GM12878 (cell line): ENCODE measurements around the gene RASIP1. TPM values are rescaled to one million over a fixed set of nuclear protein-coding genes. Genes with fewer than 3 reads are reported as not detected.

Source experiments
- ATAC-seq: fragments of 200-7000 bp; cut with Tn5 transposase; 3 replicates; pipeline ENCODE4 v1.9.1; 2020; ENCODE audit warnings: mild to moderate bottlenecking, moderate library complexity
- BruUV-seq: library from RNA; stranded (reverse); fragments of 400-500 nt; replicated peaks from 2 replicates; lab custom pipeline; 2021; lab: Mats Ljungman, UMichigan
- CTCF ChIA-PET: fragments of 300-600 bp; sonication (Branson Sonifier 250); formaldehyde crosslinking; extraction: SDS; loops from one replicate; lab custom pipeline; 2021; ENCODE audit warnings: inconsistent platforms; lab: Yijun Ruan, JAX
- POLR2A ChIA-PET: fragments of 350-600 bp; formaldehyde crosslinking; extraction: SDS; loops from one replicate; lab custom pipeline; 2021; ENCODE audit warnings: inconsistent platforms; lab: Charles Lee
- RAD21 ChIA-PET: fragments of 300-600 bp; sonication (Branson Sonifier 250); formaldehyde crosslinking; loops from one replicate; lab custom pipeline; 2023; ENCODE audit warnings: antibody characterized with exemption; ENCODE audit not compliant: unreplicated experiment; lab: Charles Lee
- SMC1A ChIA-PET: fragments of 300-600 bp; sonication (Branson Sonifier 250); formaldehyde crosslinking; loops from one replicate; lab custom pipeline; 2023; ENCODE audit not compliant: unreplicated experiment, uncharacterized antibody; lab: Charles Lee
- DNase-seq: peaks from one replicate; pipeline ENCODE4 v3.0.0-alpha.2; 2011; ENCODE audit warnings: low read depth, low spot score
- FAIRE-seq: peaks from 3 replicates; lab custom pipeline; 2011; peaks lifted over from hg19 to GRCh38; lab: Jason Lieb, UNC
- H2AFZ ChIP-seq: 2 replicates; pipeline ENCODE4 v1.6.0; 2011; ENCODE audit warnings: low read depth, low read length, control low read depth; ENCODE audit not compliant: control insufficient read depth
- H3K27ac ChIP-seq: 2 replicates; pipeline ENCODE4 v1.5.1; 2011; ENCODE audit warnings: control low read depth; ENCODE audit not compliant: control insufficient read depth, insufficient read depth
- H3K27me3 ChIP-seq, 2 experiments: replicated peaks in 1 of 2; 2 replicates each; pipeline versions ENCODE4 v1.6.0 to v1.6.1; 2011; ENCODE audit warnings: low read length in 1 of 2; ENCODE audit not compliant: control insufficient read depth in 2 of 2, insufficient read depth in 2 of 2
- H3K36me3 ChIP-seq, 2 experiments: 2 replicates each; pipeline ENCODE4 v1.5.1; 2011; ENCODE audit warnings: low read length in 1 of 2; ENCODE audit not compliant: control insufficient read depth in 2 of 2, insufficient read depth in 2 of 2
- H3K4me1 ChIP-seq: 2 replicates; pipeline ENCODE4 v1.6.1; 2011; ENCODE audit warnings: mild to moderate bottlenecking, low read length, moderate library complexity, mixed read lengths; ENCODE audit not compliant: control insufficient read depth, insufficient read depth
- H3K4me2 ChIP-seq: 2 replicates; pipeline ENCODE4 v1.6.0; 2011; ENCODE audit warnings: control low read depth; ENCODE audit not compliant: control insufficient read depth, insufficient read depth
- H3K4me3 ChIP-seq: fragments of 200-600 bp; sonication (generic); 2 replicates; pipeline ENCODE4 v1.5.1; 2016
- H3K79me2 ChIP-seq: 2 replicates; pipeline ENCODE4 v1.6.0; 2011; ENCODE audit warnings: low read length; ENCODE audit not compliant: control insufficient read depth, insufficient read depth
- H3K9ac ChIP-seq: 2 replicates; pipeline ENCODE4 v1.8.0; 2011; ENCODE audit warnings: low read length, control low read depth, mixed read lengths; ENCODE audit not compliant: control insufficient read depth, insufficient read depth
- H3K9me3 ChIP-seq: replicated peaks from 3 replicates; pipeline ENCODE4 v1.5.1; 2011; ENCODE audit warnings: mild to moderate bottlenecking, low read length; ENCODE audit not compliant: control insufficient read depth, insufficient read depth
- H4K20me1 ChIP-seq: 2 replicates; pipeline ENCODE4 v1.6.0; 2011; ENCODE audit not compliant: control insufficient read depth, insufficient read depth
- ASH2L ChIP-seq: fragments of 300-600, 200-600 bp; sonication (generic); IDR thresholded peaks from 2 replicates; pipeline ENCODE4 v1.6.1; 2017; ENCODE audit warnings: low read depth, mild to moderate bottlenecking, borderline replicate concordance
- BACH1 ChIP-seq: fragments of 450-650 bp; IDR thresholded peaks from 2 replicates; pipeline ENCODE4 v1.6.1; 2017; ENCODE audit warnings: mild to moderate bottlenecking, borderline replicate concordance
- EP300 ChIP-seq, 2 experiments: fragments of 150-350 bp in 1 of 2; IDR thresholded peaks; 2 replicates each; pipeline ENCODE4 v1.6.1; 2011 to 2012; ENCODE audit warnings: low read depth in 2 of 2, low read length in 2 of 2, borderline replicate concordance in 1 of 2, improper control_type of control experiment in 1 of 2, inconsistent platforms in 1 of 2; ENCODE audit not compliant: control insufficient read depth in 1 of 2
- FOXK2 ChIP-seq: fragments of 450-650 bp; IDR thresholded peaks from 2 replicates; pipeline ENCODE4 v1.6.1; 2017; ENCODE audit warnings: mild to moderate bottlenecking, moderate library complexity
- HDGF ChIP-seq: fragments of 450-650 bp; IDR thresholded peaks from 2 replicates; pipeline ENCODE4 v1.6.1; 2016; ENCODE audit warnings: antibody characterized with exemption
- IKZF1 ChIP-seq: fragments of 450-650 bp; conservative IDR thresholded peaks from 2 replicates; pipeline ENCODE4 v1.6.1; 2017; ENCODE audit warnings: antibody characterized with exemption, mild to moderate bottlenecking
- NBN ChIP-seq: fragments of 450-650 bp; IDR thresholded peaks from 2 replicates; pipeline ENCODE4 v1.6.1; 2016
- SIN3A ChIP-seq: IDR thresholded peaks from 2 replicates; pipeline ENCODE4 v1.6.1; 2012; ENCODE audit warnings: low read depth, low read length, improper control_type of control experiment
- SIX5 ChIP-seq: IDR thresholded peaks from 2 replicates; pipeline ENCODE4 v1.6.1; 2011; ENCODE audit warnings: mild to moderate bottlenecking, low read depth, low read length, moderate library complexity; ENCODE audit not compliant: severe bottlenecking
- SUZ12 ChIP-seq: fragments of 200-600 bp; sonication (generic); IDR thresholded peaks from one replicate; pipeline ENCODE4 v1.6.1; 2018; ENCODE audit warnings: antibody characterized with exemption, mild to moderate bottlenecking; ENCODE audit not compliant: unreplicated experiment
- ZNF217 ChIP-seq: fragments of 450-650 bp; IDR thresholded peaks from 2 replicates; pipeline ENCODE4 v1.6.1; 2017; ENCODE audit warnings: antibody characterized with exemption, mild to moderate bottlenecking
- WGBS: methylation state at CpG from one replicate; pipeline ENCODE4 v1.1.6; 2016; ENCODE audit warnings: low lambda C conversion rate; ENCODE audit not compliant: insufficient replicate concordance, insufficient coverage; ENCODE audit errors: missing lambda C conversion rate; 5-methylcytosine and 5-hydroxymethylcytosine counted together
- in situ Hi-C: fragments of 300-500 bp; cut with MboI; formaldehyde crosslinking; loops from 9 replicates; pipeline ENCODE4 v1.14.3; 2018; ENCODE audit warnings: mixed read lengths
- intact Hi-C: fragments of 100-400 bp; cut with micrococcal nuclease; formaldehyde crosslinking; loops from one replicate; pipeline ENCODE4 v1.14.2; 2022; ENCODE audit not compliant: unreplicated experiment
- polyA plus RNA-seq, 11 experiments: library from polyadenylated mRNA; depleted of rRNA in 4 of 11; unstranded in 6 of 11; stranded (reverse) in 5 of 11; fragments of >200 nt; fragmentation: Nextera tagmentation in 4 of 11; fragmentation: Illumina TruSeq in 1 of 11; extraction: Ambion mirVana in 4 of 11; extraction: Trizol in 1 of 11; gene quantifications; 1 replicate in 1 of 11; 2 replicates in 10 of 11; pipeline versions ENCODE4 v1.2.1 to v1.2.3, GENCODE V29; 2011 to 2016; ENCODE audit warnings: inconsistent platforms in 2 of 11, missing spikeins in 2 of 11, low read depth in 1 of 11
- total RNA-seq, 4 experiments: library from RNA; depleted of rRNA in 3 of 4; stranded (reverse); fragments of >200 nt in 3 of 4; fragmentation: Illumina TruSeq in 1 of 4; extraction: Trizol in 1 of 4; gene quantifications; 2 replicates each; pipeline versions ENCODE4 v1.2.1 to v1.2.3, GENCODE V29; 2013 to 2021
- TF ChIP-seq, protein P1 (sequence below): fragments of 450-650 bp; IDR thresholded peaks from 2 replicates; pipeline ENCODE4 v1.6.1; 2016; ENCODE audit warnings: mild to moderate bottlenecking
- TF ChIP-seq, protein P2 (sequence below): IDR thresholded peaks from 2 replicates; pipeline ENCODE4 v1.6.1; 2011; ENCODE audit warnings: low read depth, mild to moderate bottlenecking, low read length, moderate library complexity, borderline replicate concordance; ENCODE audit errors: extremely low read depth
- TF ChIP-seq, protein P3 (sequence below): IDR thresholded peaks from 2 replicates; pipeline ENCODE4 v1.6.1; 2012; ENCODE audit warnings: low read length, inconsistent platforms

Gene RASIP1
- total and polyA plus RNA-seq, 10 of the 15 experiments (the other 5 are each of a cell fraction or from before 2014, with no cell fraction given), result 0.08 TPM; not detected in 9

DNA sequence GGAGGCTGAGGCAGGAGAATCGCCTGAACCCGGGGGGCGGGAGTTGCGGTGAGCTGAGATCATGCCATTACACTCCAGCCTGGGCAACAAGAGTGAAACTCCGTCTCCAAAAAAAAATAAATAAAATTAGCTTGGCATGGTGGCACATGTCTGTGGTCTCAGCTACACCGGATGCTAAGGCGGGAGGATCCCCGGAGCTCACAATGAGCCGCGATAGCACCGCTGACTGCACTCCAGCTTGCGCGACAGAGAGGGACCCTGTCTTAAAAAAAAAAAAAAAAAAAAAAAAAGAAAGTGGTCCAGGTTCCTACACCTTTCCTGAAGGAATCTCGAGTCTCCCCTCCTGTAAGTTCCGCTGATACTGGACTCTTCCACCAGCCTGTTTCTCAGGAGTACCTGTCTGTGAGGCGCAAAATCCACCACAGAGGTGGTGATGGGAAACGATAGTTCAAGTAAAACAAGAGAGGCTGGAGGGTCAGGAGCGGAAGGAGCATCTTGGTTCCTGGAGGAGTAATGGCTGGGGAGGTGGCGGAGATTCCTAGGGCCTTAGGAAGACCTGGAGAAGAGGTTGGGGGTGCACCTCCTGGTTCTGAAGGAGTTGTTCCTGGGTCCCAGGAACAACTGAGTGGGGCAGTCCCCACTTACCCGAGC is 11.6 kb upstream of the RASIP1 start:
- Histone ChIP-seq H3K79me2 (no peaks in the 10 kb centered on the region), H2AFZ (no peak overlapping the region), H3K4me1 (no peaks in the 10 kb centered on the region), H4K20me1 (no peaks in the 10 kb centered on the region), H3K9ac (no peak overlapping the region), H3K9me3 (no peaks in the 10 kb centered on the region; the same call in 2 of the 3 replicates), H3K36me3 (no peaks in the 10 kb centered on the region), H3K27ac (no peak overlapping the region), H3K27me3 (peaks cover 2 to 6% of the 10 kb centered on the region in 2 experiments; a peak in 3 of 4 replicates), H3K4me3 (no peak overlapping the region), H3K4me2 (no peak overlapping the region)
- CTCF ChIA-PET, result no interaction called here
- in situ Hi-C loops (no loop called here), intact Hi-C loops (no loop called here)
- POLR2A ChIA-PET, result interaction anchor here (0.6 kb wide), 1 partner anchor 42 kb away, joined by 3 read pairs; no protein-coding TSS in a partner anchor
- TF ChIP-seq, protein P1, sequence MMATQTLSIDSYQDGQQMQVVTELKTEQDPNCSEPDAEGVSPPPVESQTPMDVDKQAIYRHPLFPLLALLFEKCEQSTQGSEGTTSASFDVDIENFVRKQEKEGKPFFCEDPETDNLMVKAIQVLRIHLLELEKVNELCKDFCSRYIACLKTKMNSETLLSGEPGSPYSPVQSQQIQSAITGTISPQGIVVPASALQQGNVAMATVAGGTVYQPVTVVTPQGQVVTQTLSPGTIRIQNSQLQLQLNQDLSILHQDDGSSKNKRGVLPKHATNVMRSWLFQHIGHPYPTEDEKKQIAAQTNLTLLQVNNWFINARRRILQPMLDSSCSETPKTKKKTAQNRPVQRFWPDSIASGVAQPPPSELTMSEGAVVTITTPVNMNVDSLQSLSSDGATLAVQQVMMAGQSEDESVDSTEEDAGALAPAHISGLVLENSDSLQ, result no peak
- TF ChIP-seq, protein P2, sequence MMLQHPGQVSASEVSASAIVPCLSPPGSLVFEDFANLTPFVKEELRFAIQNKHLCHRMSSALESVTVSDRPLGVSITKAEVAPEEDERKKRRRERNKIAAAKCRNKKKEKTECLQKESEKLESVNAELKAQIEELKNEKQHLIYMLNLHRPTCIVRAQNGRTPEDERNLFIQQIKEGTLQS, result no peak
- BruUV-seq, result no TSS peak
- RAD21 ChIA-PET, result no interaction called here
- no peak for FAIRE-seq
- no peak for ATAC-seq
- no peak for DNase-seq
- WGBS, result 26% methylated on average over 19 of the region's 20 CpGs
- SMC1A ChIA-PET, result no interaction called here

DNA sequence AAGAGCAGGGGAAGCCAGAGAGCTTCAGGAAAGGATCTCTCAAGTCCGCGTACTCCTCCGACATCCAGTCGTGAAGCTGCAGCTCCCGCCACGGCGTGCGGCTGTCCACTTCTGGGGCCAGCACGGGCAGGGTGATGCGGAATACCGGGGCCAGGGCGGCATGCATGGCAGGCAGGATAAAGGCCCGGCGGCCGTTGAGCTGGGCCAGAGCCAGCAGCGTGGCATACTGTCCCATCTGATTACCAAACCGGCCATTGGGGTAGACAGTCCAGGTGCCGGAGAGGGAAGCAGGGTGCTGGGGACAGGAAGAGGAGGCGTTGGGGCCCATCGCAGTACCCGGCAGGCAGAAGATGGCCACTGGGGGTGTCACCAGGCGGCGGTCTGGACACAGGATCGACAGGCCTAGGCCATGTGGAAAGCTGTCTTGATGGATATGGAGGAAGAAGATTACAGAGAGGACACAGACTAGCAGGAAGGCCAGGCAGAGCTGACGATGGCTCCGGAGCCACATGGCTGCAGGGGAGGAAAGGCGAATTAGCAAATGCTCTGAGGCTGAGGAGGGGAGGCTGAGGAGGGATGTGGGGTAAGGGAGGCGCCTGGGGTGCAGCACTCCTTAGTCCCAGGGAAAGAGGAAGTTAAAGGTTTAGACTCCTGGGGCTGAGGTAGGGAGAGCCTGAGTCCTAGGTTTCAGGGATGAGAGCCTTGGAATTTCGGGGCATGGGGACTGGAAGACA is 10.5 kb upstream of the RASIP1 start:
- DNase-seq (no peak), ATAC-seq (no peak), FAIRE-seq (no peak)
- intact Hi-C loops, result no loop called here
- WGBS, result 67% methylated on average over 29 of the region's 29 CpGs
- in situ Hi-C loops, result no loop called here
- H3K79me2 ChIP-seq, result no peaks in the 10 kb centered on the region
- no peak overlapping the region for H3K27ac ChIP-seq
- RAD21 ChIA-PET, result no interaction called here
- peaks cover 2 to 6% of the 10 kb centered on the region in 2 experiments; a peak in 3 of 4 replicates for H3K27me3 ChIP-seq
- no peak overlapping the region for H3K4me3 ChIP-seq
- H3K9me3 ChIP-seq, result no peaks in the 10 kb centered on the region; the same call in 2 of the 3 replicates
- no peaks in the 10 kb centered on the region for H3K36me3 ChIP-seq
- CTCF ChIA-PET, result no interaction called here
- H3K4me2 ChIP-seq, result no peak overlapping the region
- no peak overlapping the region for H2AFZ ChIP-seq
- H4K20me1 ChIP-seq, result no peaks in the 10 kb centered on the region
- no peaks in the 10 kb centered on the region for H3K4me1 ChIP-seq
- no peak overlapping the region for H3K9ac ChIP-seq
- POLR2A ChIA-PET, result no interaction called here
- BruUV-seq, result no TSS peak
- SMC1A ChIA-PET, result no interaction called here
- TF ChIP-seq SIX5 (no peak), BACH1 (no peak), SIN3A (no peak), IKZF1 (no peak), NBN (no peak), SUZ12 (no peak), FOXK2 (no peak), HDGF (no peak), ASH2L (no peak), ZNF217 (no peak), EP300 (IDR thresholded peaks at IDR 0.05; ENCODE audit: borderline replicate concordance in 1 of 2, control insufficient read depth in 1 of 2, low read depth in 2 of 2, low read length in 2 of 2) (no peak)
- TF ChIP-seq, protein P3, sequence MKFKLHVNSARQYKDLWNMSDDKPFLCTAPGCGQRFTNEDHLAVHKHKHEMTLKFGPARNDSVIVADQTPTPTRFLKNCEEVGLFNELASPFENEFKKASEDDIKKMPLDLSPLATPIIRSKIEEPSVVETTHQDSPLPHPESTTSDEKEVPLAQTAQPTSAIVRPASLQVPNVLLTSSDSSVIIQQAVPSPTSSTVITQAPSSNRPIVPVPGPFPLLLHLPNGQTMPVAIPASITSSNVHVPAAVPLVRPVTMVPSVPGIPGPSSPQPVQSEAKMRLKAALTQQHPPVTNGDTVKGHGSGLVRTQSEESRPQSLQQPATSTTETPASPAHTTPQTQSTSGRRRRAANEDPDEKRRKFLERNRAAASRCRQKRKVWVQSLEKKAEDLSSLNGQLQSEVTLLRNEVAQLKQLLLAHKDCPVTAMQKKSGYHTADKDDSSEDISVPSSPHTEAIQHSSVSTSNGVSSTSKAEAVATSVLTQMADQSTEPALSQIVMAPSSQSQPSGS, result no peak
